Cardiac septum (tissue), 1 donor: Measurements from ENCODE around the gene YIF1B. TPM values are rescaled to one million over a fixed set of nuclear protein-coding genes. Genes with fewer than 3 reads are reported as not detected.

Experiments
- DNase-seq: peaks from one replicate; pipeline ENCODE4 v3.0.0-alpha.2; 2020; ENCODE audit warnings: low spot score
- intact Hi-C: fragments of 100-400 bp; cut with DNase I; formaldehyde crosslinking; loops from one replicate; pipeline ENCODE4 v1.14.0; 2022
- total RNA-seq: library from RNA; stranded (reverse); fragmentation: NEBNext Ultra II Directional; extraction: Animal tissue kit (Norgen Biotek cat#: 25700); gene quantifications from one replicate; pipeline ENCODE4 v1.2.1, GENCODE V29; 2021
- donor health status: DM: no; HTN: no; CAD: no.

The YIF1B gene
- total RNA-seq, 1 donor from 2014 or later: 27.6 TPM

DNA sequence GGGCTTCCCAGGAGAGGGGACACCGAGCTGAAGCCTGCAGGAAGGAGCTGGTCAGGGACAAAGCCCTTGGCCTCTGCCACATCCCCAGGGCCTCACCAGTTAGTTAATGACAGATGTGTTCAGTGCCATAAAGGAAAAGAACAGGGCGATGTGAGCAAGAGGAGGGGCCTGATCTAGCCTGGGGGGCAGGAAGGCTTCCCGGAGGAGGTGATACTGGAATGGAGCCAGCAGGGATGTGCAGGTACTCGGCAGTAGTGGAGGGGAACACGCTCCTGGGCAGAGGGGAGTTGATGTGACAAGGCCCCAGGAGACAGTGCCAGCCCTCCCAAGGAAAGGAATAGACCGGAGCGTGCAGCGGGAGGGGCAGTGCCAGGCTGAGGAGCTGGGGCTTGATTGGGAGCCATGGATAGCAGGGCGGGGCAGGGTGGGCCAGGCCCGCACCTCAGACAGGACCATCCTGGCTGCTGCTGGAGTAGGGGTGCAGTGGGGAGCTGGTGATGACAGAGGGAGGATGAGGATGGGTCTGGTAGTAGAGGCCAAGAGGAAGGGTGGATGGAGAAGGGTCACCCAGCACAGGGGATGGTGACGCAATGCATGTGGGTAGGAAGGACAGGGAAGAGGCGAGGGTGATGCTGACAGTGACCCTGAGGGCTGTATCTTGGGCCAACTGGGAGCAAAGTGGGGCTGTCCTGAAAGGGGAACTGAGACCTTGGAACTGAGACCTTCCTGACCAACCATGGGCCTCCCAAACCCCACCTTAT, 7.6 kb downstream of the YIF1B start:
- DNase-seq: no peak

DNA sequence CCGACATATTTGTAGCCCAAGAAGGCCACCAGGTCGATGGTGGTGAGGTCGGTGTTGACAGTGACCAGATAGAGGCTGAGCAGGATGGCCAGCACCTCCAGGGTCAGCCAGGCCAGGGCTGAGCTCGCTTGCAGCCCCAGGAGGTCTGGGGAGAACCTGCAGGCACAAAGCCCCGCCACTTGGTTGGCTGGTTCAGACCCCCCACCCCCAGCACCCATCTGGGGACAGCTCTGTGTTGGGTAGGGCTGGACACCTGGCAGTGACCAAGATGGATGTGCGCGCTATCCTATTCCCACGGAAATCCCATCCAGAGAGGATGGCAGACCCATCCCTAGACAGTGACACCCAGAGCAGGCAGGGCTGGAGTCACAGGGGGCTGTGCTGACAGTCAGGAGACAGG, 8.2 kb downstream of the YIF1B start:
- intact Hi-C loops: no loop called here
- DNase-seq: no peak

More for the DNA sequence above, 7.6 kb downstream of the YIF1B start:
- intact Hi-C loops: no loop called here

DNA sequence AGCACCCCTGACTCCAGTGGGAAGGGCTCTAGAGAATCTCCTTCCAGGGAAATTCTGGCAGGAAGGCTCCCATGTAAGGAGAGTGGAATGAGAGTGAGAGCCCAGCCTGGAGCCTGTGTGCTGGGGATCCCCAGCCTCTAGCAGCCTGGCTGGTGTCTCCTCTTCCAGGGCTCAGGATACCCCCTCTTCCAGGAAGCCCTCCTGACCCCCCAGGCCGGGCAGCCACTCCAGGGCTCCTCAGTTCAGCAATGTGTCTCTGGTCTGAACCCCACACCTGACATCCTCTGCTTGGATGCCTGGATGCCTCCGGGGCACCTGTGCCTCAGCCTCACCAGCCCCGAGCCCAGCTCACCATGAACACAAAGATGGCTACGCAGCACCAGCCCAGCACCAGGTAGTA, 8.7 kb downstream of the YIF1B start:
- intact Hi-C loops: no loop called here
- no peak for DNase-seq

DNA sequence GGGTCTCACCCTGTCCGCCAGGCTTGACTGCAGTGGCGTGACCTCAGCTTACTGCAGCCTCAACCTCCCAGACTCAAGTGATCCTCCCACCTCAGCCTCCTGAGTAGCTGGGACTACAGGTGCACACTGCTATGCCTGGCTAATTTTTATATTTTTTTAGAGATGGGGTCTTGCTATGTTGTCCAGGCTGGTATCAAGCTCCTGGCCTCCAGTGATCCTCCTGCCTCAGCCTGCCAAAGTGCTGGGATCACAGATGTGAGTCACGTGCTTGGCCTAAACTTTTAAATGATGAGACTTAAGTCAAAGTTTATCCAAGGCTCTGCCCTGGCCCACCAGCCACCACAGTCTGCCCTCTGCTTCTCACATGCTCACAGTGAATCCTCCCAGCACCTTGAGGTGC, 9.5 kb downstream of the YIF1B start:
- intact Hi-C loops: no loop called here
- no peak for DNase-seq

DNA sequence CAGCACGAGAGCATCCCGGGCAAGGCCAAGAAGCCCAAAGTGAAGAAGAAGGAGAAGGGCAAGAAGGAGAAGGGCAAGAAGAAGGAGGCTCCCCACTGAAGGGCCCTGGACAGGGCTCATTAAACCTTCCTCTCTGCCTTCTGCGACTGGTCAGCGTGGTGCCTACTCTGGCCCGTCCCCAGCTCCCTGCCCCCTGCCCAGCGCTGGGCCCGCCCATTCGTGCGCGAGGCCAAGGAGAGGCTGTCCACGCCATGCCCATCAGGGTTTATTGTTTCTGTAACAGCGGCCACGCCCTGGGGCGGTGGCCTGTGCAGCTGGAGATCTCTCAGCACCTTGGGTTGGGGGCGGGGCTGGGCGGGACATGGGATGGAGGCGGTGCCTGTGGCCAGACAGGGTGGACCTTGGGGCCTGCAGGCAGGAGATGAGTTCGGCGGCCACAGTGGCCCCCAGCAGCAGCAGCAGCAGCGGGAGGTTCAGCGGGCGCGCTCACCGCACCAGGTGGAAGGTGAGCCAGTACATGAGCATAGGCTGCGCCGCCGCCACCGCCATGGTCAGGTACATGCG, 10.8 kb downstream of the YIF1B start:
- no peak for DNase-seq
- intact Hi-C loops: no loop called here

DNA sequence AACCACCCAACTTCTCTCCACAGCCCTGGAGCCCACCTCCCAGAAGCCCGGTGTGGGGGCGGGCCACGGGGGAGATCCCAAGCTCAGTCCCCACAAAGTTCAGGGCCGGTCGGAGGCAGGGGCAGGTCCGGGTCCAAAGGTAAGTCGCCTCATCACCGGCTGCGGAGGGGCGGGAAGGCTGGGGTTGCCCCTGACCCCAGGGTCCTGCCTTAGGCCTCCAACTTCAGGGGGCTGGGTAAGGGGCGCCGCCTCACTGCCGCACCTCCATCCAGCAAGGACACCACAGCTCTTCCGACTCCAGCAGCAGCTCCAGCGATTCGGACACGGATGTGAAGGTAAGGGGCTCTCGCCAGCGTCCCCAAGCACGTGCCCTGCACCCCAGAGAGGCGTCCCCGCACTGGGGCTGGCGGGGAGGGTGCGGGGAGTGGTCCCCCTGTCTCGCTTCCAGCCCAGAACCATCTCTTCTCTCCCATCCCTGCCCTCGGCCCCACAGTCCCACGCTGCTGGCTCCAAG, 11.3 kb downstream of the YIF1B start:
- no peak for DNase-seq
- intact Hi-C loops: no loop called here

DNA sequence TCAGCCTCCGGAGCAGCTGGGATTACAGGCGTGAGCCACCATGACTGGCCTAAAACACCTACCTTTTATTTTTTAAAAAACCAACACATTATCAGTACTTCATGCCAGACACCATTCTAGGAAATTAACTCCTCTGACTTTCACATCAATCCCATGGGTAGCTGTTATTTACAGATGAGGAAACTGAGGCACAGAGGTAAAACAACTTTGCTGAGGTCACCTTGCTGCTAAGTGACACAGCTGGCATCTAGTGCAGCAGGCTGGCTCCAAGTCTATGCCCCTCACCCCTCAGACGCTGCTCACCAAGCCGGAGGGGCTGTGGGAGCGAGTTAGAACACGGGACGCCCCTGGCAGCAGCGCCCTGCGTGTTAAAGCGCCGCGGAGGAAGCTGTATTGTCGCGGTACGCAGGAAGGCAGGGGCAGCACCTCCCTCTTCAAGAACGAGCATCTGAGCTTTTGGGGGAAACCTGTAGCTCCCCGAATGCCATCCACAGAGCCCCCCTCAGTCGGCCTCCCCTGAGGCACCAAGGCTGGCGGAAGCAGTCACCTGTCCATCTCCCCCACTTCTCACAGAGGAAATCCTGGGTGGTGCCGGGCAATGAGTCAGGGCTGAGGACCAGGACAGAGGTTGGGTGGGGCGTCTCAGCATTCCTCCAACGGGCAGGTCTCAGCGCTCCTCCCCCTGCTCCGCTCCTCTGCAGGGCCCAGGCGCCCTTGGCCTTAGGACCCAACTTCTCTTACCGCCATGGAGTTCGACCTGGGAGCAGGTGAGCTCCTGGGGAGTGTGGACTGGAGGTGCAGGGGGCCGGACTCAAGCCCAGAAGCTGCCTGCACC, 12.0 kb downstream of the YIF1B start, which contains the start of gene C19orf33:
Gene C19orf33, plus strand, starts transcription at position 735 of the 835 bp plus-strand sequence. Its CDS starts 11 bp downstream, at position 746.
- DNase-seq: no peak
- intact Hi-C loops: no loop called here

DNA sequence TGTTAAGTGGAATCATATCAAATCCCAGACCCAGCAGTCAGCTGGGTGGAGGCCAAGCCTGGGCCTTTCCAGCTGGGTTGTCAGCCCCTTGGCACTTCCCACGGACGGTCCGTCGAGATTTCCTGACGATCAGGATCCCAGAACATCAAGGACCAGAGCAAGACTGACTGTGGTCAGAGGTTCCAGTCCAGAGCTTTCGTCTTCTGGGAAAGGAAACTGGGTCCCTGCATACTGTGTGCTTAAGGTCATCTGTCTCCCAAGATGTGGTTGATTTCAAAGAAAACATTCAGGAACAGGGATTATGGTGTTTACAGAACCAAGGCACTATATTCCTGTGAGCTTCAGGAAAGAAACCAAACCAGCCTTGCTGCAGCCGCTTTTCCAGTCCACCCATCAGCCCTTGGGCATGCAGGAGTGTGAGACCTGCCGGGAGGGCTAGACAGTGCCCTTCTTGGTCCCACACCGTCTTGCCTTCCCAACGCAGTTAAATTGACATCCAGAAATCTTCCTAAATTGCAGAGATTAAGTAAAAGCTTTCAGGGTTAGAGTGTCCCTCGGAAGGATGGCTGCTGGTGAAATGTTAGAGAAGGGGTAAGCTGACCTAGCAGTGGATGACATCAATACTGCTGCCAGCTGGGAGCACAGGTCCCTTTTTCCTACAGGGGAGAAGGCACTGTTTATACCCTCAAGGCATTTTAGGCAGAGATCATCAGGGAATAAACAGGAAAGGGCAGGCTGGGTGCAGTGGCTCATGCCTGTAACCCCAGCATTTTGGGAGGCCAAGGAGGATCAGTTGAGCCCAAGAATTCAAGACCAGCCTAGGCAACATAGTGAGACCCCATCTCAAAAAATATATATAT, 16.7 kb downstream of the YIF1B start:
- intact Hi-C loops: no loop called here
- DNase-seq: no peak

DNA sequence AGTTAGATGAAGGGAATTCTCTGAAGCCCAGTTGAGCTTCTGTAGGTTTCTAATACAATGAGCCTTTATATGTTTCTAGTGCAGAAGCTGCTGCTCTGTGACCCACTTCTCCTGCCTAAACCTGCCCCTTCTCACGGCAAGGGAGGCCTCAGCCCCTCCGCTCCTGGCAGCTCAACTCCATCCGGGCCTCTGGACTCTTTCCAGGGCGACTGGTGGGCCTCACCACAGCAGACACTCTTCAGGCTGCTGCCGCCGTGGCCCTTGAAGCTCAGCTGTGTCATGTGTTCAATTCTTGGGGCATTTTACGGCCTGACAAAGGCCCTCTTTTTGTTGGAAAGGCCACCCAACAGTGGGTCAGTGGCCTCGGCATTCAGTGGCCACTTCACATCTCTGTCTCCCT, 21.7 kb downstream of the YIF1B start:
- DNase-seq: no peak
- intact Hi-C loops: no loop called here

DNA sequence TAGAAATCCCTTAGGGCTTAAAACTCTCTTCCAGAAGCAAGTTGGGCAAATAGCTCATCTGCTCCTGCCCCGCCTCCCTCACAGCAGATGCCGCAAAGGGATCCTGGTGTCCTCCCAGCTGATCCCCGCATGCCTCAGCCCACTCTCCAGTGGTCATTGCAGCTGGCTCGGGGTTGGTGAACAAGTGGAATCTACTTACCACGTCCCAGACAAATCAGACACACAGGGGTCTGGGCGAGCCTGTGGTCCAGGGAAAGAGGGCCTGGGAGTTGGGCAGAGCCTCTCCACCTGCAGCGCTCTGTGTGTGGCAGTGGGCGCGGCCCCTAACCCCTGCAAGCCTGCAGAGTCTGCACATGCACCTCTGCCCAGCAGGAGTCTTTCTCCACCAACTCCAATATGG, 22.5 kb downstream of the YIF1B start:
- intact Hi-C loops: no loop called here
- DNase-seq: no peak

DNA sequence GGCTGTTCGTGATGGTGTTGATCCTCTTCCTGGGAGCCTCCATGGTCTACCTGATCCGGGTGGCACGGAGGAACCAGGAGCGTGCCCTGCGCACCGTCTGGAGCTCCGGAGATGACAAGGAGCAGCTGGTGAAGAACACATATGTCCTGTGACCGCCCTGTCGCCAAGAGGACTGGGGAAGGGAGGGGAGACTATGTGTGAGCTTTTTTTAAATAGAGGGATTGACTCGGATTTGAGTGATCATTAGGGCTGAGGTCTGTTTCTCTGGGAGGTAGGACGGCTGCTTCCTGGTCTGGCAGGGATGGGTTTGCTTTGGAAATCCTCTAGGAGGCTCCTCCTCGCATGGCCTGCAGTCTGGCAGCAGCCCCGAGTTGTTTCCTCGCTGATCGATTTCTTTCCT, 23.9 kb downstream of the YIF1B start:
- intact Hi-C loops: no loop called here

DNA sequence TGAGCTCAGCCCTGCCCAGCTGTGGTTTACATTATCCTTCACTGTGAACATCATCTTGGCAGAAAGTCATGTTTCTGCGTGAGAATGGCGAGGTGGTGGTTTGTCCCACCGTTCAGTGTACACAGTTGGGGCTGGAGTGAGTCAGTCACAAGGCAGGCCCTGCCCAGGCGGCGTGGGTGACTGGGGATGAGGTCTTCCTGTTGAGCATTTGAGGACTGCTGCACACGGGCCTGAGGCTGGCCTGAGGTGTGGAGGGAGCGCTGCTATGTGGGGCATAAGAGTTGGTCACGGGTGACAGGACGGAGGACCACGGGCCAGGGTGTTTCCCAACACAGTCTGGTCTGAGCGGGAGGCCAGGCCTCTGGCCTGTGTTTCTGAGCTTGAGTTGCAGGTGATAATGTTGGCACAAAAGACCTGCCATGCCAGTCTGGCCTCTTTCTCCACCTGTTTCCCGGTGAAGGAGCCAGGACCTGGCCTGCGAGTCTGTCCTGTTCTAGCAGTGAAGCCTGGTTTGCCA, 25.1 kb downstream of the YIF1B start:
- DNase-seq: no peak
- intact Hi-C loops: no loop called here

More for the DNA sequence above, 23.9 kb downstream of the YIF1B start:
- no peak for DNase-seq

DNA sequence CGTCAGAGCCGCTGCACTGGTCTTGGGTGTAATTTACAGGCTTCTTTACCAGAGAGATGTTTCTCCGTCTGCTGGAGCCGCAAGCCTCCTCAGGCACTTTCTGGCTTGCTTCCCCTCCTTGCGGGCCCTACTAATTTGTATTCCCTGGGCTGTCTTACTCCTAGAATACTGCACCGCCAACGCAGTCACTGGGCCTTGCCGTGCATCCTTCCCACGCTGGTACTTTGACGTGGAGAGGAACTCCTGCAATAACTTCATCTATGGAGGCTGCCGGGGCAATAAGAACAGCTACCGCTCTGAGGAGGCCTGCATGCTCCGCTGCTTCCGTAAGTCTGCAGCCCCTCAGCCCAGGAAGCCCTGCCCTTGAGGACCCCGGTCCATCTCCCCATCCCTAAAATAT, 25.8 kb downstream of the YIF1B start:
- intact Hi-C loops: no loop called here
- DNase-seq: no peak

DNA sequence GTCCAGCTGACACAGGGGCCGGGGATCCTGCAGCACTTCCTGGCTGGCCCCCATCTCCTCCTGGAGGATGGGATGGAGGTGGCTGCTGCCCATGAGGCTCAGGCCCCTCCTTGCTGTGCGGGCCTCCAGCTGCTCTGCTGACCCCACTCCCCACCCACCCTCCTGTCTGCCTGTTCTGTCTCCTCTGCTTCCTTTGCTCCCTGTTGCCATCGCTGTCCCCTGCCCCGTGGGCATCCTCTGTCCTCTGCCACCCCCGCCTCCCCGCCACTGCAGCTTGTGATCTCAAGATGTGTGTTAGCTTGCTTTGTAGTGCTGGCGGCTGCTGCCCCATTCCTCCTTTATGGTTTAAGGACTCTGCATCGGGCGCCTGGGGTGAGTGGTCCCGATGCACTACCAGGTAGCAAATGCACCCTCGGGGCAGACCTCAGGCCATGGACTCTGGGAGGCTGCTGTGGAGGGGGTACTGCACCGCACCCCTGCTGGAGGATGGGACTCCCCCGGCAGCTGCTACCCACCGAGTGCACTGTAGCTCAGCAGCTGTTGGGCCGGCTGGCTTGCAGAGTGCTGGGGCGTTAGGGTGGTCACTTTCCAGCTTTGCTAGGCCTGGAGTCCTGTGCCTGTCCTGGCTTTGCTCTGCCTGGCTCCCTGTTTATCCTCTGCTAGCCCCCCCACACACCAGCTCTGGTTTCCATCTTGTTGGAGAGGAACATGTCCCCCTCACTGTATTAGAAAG, 27.5 kb downstream of the YIF1B start:
- intact Hi-C loops: no loop called here
- DNase-seq: no peak

DNA sequence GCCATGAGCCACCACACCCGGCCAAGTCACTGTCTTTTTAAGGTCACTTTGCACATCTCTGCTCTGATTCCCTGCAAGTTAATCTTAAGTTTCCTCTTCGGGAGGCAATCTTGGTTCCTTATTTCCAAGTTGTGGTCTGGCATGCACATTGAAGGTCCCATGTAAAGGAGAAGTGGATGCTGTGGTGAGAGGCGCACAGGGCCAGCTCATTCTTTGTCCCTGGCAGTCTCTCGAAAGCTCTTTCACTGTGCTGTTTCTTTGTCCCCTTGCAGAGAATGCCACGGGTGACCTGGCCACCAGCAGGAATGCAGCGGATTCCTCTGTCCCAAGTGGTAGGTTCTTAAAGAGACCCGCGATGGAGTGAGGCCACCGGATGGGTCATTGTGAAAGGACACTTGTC, 28.1 kb downstream of the YIF1B start:
- intact Hi-C loops: no loop called here

DNA sequence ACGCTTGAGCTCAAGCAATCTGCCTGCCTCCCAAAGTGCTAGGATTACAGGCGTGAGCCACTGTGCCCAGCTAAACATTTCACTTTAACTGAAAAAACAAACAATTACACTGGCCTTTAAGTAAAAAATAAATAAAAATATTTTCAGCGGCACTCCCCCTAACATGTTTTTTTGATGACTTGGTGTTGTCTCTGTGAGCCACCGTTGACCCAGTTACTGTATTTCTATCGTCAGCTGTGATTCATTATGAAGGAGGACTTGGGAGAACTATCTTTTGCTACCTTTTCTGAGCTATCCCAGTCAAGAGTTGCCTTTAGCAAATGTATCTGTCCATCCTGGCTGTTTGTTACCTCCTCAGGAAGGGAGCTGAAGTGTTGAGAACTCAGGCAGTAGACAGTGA, 30.2 kb downstream of the YIF1B start:
- no peak for DNase-seq
- intact Hi-C loops: no loop called here

More for the DNA sequence above, 28.1 kb downstream of the YIF1B start:
- DNase-seq: no peak

DNA sequence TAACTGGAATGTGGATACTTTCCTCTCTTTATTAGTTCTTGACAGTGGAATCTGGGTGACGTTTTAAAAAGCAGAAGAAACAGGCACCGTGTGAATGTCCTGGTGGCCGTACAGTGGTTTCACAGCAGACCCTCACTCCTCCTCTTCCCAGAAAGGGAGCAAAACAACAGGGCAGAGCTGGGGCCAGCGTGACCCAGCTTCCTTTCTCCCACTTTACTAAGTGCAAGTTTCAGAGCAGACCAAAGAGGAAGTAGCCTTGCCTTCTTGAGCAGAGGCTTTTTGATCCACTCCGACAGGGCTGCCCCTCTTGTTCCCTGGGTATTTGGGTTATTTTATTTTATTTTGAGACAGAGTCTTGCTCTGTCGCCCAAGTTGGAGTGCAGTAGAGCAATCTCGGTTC, 31.3 kb downstream of the YIF1B start:
- intact Hi-C loops: no loop called here
- no peak for DNase-seq

DNA sequence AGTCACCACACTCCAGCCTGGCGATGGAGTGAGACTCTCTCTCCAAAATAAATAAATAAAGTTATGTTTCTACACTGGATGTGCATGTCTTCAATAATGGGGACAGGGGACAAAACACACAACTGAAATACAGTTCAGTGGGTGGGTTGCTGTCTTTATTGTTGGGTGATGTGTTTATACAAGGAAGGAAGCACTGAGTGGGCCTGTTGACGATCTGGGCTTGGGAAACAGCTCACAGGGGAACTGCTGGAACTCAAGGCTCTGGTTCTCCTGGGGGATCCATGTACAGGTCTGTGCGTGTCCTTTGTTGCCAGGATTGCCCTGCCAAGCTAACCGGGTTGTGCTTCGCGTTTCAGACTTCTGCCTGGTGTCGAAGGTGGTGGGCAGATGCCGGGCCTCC, 32.5 kb downstream of the YIF1B start:
- no peak for DNase-seq
- intact Hi-C loops: no loop called here
